HG02759 (cell line): Measurements from ENCODE around the gene NTRK2.

ENCODE experiments used
- ATAC-seq: cut with Tn5 transposase; IDR thresholded peaks from one replicate; pipeline ENCODE4 v1.9.1; 2021; ENCODE audit warnings: mild to moderate bottlenecking, moderate library complexity; ENCODE audit not compliant: unreplicated experiment

Gene NTRK2

GRCh38 chr9:84928419-84928818 lies 258.9 kb downstream of the NTRK2 start:
- ATAC-seq: no peak

- ATAC-seq: no peak
These were observed 259.5 kb downstream of the NTRK2 start for GRCh38 chr9:84929068-84929467.

GRCh38 chr9:84932915-84933527 lies 263.5 kb downstream of the NTRK2 start:
- ATAC-seq: no peak

GRCh38 chr9:84935528-84936117 lies 266.1 kb downstream of the NTRK2 start:
- no peak for ATAC-seq

GRCh38 chr9:84937180-84937579 lies 267.7 kb downstream of the NTRK2 start:
- ATAC-seq: no peak

GRCh38 chr9:84937581-84937980 lies 268.1 kb downstream of the NTRK2 start:
- no peak for ATAC-seq

- ATAC-seq: no peak
These were observed 270.2 kb downstream of the NTRK2 start for GRCh38 chr9:84939774-84940173.

GRCh38 chr9:84940294-84940693 lies 270.8 kb downstream of the NTRK2 start:
- ATAC-seq: peak; percentile 51

- ATAC-seq: no peak
These were observed 272.3 kb downstream of the NTRK2 start for GRCh38 chr9:84941792-84942191.

- no peak for ATAC-seq
These were observed 274.0 kb downstream of the NTRK2 start for GRCh38 chr9:84943482-84944050.

GRCh38 chr9:84945878-84946538 lies 276.5 kb downstream of the NTRK2 start:
- ATAC-seq: no peak

- no peak for ATAC-seq
These were observed 278.0 kb downstream of the NTRK2 start for GRCh38 chr9:84947412-84947972.

GRCh38 chr9:84949258-84949657 lies 279.7 kb downstream of the NTRK2 start:
- ATAC-seq: no peak

GRCh38 chr9:84949971-84950370 lies 280.4 kb downstream of the NTRK2 start:
- ATAC-seq: no peak

GRCh38 chr9:84950879-84951811 lies 281.6 kb downstream of the NTRK2 start:
- ATAC-seq: no peak

- no peak for ATAC-seq
These were observed 283.8 kb downstream of the NTRK2 start for GRCh38 chr9:84953252-84953773.

- peak; percentile 97 for ATAC-seq
These were observed 284.5 kb downstream of the NTRK2 start for GRCh38 chr9:84953797-84954705.

GRCh38 chr9:84955155-84955554 lies 285.6 kb downstream of the NTRK2 start:
- no peak for ATAC-seq

- ATAC-seq: no peak
These were observed 286.4 kb downstream of the NTRK2 start for GRCh38 chr9:84955971-84956370.
